Suppressor macrophage treated with lipopolysaccharide for 1 hour (primary cell): ENCODE measurements around the gene LEMD3.

Experiments used
- DNase-seq, 3 donors: peaks; one replicate each; pipeline ENCODE4 v3.0.0-alpha.2; 2020 to 2022

The LEMD3 gene

GRCh38 chr12:65208964-65209654, 39.7 kb downstream of the LEMD3 start:
- DNase-seq = no peak

DNA sequence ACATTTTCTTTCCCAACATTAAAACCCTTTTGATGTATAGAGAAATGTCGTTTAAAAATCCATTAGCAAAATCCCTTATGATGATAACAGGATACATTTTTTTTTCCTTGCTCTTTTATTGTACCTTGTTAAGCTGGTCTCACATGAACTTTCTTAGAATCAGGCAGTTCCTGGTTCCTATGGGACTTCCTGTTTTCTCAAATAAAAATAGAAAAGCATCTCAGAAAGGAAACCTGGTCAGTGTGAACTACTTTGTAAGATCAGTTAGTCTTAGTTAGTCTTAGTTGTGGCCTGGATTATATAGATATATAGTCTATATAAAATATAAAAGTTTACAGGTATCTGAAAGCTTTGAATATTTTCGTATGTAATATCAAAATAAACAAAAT, 40.3 kb downstream of the LEMD3 start:
- DNase-seq = peak; percentile 10 to 55 (median 53)

GRCh38 chr12:65217086-65217485, 47.7 kb downstream of the LEMD3 start:
- DNase-seq = no peak

GRCh38 chr12:65220761-65221160, 51.4 kb downstream of the LEMD3 start:
- no peak for DNase-seq

DNA sequence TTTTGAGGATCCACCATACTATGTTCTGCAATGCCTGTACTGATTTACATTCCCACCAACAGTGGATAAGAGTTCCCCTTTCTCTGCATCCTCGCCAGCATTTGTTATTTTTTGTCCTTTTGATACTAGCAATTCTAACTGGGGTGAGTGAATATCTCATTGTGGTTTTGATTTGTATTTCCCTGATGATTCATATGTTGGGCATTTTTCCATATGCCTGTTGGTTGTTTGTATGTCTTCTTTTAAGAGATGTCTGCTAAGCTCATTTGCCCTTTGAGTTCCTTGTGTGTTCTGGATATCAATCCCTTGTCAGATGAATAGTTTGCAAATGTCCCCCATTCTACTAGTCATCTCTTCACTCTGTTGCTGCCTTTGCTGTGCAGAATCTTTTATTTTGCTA, 60.1 kb downstream of the LEMD3 start:
- DNase-seq = peak; percentile 2 to 41 (median 8)

- DNase-seq = peak; percentile 18 to 69 (median 64)
These were observed 63.2 kb downstream of the LEMD3 start for GRCh38 chr12:65232476-65233077.

DNA sequence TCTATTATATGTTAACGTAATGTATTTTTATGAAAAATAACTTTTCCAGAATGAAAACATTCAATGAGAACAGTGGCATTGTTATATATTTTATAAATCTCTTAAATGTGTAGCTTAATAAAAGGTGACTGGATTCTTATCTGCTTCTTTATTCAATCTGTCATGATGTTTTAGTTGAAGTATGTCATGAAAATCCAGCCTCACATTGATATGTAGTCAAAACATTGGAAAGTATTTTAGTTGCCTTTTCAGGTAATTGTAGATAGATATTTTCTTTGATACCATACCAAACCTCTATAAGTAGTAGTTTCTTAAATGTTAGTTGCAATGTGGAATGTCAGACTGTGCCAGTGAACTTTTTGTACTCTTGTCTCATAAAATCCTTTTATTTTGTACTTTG, 67.8 kb downstream of the LEMD3 start:
- DNase-seq = no peak

GRCh38 chr12:65238609-65239008, 69.2 kb downstream of the LEMD3 start:
- no peak for DNase-seq

DNA sequence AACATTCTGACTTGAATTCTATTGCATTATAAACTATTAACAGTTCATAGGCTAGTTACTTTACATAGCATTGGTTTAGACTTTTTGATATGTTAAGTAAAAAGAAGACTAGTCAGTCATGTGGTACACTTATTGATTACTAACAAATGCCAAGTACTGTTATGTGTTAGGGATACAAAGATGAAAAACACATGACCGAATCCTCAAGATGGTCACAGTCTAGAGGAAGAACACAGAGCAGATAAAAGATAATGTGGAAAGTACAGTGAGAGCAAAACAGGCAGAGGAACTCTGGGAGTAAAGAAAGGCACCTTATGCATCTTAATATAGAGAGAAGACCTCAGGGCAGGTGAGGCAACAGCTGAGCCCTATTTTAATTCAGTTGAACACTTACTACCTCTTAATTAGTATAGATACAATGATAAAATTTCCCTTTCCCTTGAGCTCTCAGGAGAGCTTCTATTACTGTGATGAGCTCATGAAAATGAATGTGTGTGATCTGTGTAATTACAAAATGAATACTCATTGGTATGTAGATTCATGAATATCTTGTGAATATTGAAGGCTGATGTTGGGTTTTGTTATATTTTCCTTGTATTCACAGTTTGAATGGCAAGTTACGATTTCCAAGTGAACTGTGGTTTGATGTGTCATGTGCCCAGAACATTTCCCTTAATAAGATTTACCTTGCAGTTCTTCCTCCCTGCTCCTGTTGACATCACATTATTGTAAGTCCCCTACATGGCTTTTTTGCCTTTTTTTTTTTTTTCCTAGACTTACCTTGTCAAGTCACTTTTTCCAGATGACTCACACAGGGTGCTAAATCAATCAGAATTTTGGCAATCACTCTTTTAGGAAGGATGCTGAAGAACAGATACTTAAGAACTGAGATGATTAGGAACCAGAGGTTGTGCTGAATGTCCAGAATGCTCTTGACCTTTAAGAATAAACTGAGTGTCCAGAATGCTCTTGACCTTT, 79.6 kb downstream of the LEMD3 start:
- DNase-seq = no peak

- no peak for DNase-seq
These were observed 83.1 kb downstream of the LEMD3 start for GRCh38 chr12:65252515-65252914.

DNA sequence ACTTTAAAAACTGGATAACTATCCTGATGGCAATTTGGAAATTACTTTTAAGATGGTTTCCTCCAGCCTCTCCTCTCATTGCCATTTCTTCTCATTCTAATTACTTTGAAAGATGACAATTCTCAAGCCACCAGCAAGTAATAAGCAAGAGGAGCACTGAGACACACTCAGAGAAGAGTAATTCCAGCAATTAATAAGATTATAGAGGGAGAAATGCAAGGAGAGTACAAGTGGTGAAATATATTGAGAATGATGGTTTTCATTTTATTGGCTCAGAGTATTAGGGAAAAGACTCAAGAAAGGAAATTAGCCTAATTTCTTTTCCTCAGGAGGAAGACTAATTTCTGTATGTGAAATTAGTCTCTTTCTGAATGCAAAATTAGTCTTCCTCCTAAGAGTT, 88.6 kb downstream of the LEMD3 start:
- DNase-seq = no peak

DNA sequence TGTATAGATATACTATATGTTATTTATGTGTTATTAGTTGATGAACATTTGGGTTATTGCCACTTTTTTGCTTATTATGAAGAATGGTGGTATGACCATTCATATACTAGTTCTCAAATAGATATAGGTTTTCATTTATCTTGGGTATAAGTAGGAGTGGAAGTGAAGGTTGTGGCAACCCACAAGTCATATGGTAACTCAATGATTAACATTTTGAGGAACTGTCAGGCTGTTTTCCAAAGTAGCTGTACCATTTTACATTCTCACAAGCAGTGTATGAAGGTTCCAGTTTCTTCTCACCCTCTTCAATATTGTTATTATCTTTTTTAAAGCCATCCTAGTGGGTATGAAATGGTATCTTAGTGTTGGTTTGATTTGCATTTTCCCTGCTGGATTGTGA, 90.1 kb downstream of the LEMD3 start:
- DNase-seq = no peak

- peak in 1 of 3 donors; percentile 22 for DNase-seq
These were observed 94.4 kb downstream of the LEMD3 start for GRCh38 chr12:65263777-65264176.

DNA sequence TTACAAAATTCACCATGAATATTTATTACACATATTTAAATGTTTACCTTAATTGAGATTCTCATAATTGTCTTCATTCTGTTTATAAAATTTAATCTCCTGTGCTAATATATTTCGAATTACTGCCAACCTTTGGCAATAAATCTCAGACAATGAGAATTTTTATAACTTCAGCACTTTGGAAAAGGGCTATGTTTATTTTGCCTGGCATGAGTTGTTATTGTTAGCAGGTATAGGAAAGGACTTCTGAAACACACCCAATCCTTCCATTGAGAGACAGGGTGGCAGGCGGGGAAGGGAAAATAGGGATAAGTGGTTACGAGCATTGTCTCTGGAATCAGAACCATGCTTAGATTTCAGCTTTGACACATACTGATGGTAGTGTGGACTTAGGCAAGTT, 97.0 kb downstream of the LEMD3 start:
- DNase-seq = no peak

GRCh38 chr12:65269603-65270002, 100.2 kb downstream of the LEMD3 start:
- DNase-seq = no peak

- DNase-seq = no peak
These were observed 105.4 kb downstream of the LEMD3 start for GRCh38 chr12:65274602-65275272.

DNA sequence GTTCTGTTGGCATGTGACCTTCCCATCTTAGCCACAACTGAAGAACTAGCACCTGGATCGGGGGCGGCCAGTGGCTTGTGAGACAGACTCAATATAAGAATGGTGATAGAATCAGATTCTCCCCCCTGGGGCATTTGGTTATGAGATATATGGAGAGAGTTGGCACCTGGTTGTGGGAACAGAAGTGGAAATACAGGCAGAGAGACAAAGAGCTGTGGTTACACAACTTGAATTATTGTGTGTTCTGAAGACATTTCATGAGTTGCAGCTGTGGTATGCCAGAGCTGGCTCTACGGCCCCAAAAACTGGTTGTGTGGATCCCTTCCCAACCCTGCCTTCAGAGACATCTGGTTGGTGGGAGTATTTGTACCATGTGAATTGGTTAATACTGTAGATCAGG, 106.2 kb downstream of the LEMD3 start:
- no peak for DNase-seq

- peak in 1 of 3 donors; percentile 30 for DNase-seq
These were observed 107.6 kb downstream of the LEMD3 start for GRCh38 chr12:65276916-65277530.

DNA sequence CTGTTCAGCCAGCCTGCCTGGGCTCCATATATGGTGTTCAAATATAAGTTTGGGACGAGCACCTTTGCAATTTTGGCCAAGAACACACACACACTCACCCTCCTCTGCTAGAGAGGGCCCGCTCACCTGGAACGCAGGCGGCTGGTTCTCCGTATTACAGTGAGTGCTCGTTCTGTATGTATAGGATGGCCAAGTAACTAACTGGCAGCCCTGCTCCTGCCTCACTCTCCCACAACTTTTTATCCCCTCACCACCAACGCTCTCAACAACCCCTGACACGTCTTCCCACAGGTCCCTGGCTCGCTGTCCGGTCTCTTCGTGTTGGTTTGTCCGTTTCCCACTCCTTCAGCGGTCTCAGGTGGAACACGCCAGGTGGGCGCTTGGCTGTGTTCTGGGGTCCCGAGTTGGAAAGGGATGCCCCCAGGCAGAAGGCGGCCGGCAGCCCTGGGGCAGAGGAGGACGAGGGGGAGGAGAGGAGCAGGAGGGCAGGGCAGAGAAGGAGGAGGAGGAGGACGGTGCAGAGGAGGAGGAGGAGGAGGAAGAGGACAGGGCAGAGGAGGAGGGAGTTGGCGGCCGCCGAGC, 108.7 kb downstream of the LEMD3 start:
- no peak for DNase-seq

DNA sequence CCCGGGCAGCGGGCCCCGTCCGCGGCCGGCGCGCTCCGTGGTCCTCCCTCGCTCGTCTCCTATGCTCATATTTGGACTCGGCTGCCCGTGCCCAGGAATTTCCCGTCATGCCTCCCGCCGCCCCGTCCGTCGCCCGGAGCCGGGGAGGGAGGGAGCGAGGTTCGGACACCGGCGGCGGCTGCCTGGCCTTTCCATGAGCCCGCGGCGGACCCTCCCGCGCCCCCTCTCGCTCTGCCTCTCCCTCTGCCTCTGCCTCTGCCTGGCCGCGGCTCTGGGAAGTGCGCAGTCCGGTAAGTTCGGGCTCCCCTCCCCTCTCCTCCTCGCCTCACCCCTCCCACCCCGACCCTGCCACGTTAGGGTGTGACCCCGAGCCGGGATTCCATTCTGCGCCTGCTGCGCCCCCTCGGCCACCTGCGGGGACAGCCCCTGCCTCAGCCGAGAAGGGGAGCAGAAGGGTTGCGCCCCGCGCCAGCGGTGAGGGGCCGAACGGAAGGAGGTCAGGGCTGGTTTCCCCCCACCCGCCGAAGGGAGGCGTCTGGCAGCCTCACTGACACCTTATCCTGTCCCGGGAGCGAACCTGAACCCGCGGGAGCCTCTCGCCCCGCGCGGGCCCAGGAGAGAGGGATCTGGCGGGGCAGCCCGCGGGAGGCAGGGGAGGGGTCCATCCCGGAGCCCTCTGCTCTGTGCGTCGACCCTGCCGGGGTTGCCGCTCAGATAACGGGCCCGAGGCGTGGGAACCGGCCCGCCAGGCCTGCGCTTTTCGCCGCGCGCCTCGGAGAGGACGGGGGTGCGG, 109.4 kb downstream of the LEMD3 start, which contains the start of gene MSRB3:
Gene MSRB3, plus strand, starts transcription at position 108 of the 793 bp plus-strand sequence. CDS start 29,897 bp downstream, outside the sequence.
- DNase-seq = peak; percentile 47 to 63 (median 51)
